ENCODE measurements around the gene TNRC6A.
A peak's percentile ranks its signal among the peaks of the same experiment; 100 is the strongest.
"Not testable (repeated sequence)": the region's sequence is repeated elsewhere in the genome, so short reads cannot be mapped to it uniquely, and the experiment has no call there.

The TNRC6A gene

GRCh38 chr16:24734382-24734781 is 4.9 kb downstream of the TNRC6A start:
- no peak for DNase-seq (ENCODE audit: low read depth)
- no peak overlapping the region for H3K4me3 ChIP-seq (ENCODE audit: low read length)
- TF ChIP-seq CTCF (conservative IDR thresholded peaks at IDR 0.05; ENCODE audit: low read depth, low read length): no peak

- DNase-seq (ENCODE audit: low read depth): no peak
- no peak overlapping the region for H3K4me3 ChIP-seq (ENCODE audit: low read length)
- TF ChIP-seq CTCF (conservative IDR thresholded peaks at IDR 0.05; ENCODE audit: low read depth, low read length): no peak
Observed at GRCh38 chr16:24736758-24737157, 7.3 kb downstream of the TNRC6A start.

GRCh38 chr16:24737391-24737871 is 8.0 kb downstream of the TNRC6A start:
- no peak overlapping the region for H3K4me3 ChIP-seq (ENCODE audit: low read length)
- TF ChIP-seq CTCF (conservative IDR thresholded peaks at IDR 0.05; ENCODE audit: low read depth, low read length): no peak
- DNase-seq (ENCODE audit: low read depth): peak; percentile 30

- DNase-seq (ENCODE audit: low read depth): no peak
- H3K4me3 ChIP-seq (ENCODE audit: low read length): no peak overlapping the region
- TF ChIP-seq CTCF (conservative IDR thresholded peaks at IDR 0.05; ENCODE audit: low read depth, low read length): no peak
Observed at GRCh38 chr16:24737916-24738594, 8.6 kb downstream of the TNRC6A start.

- no peak for DNase-seq (ENCODE audit: low read depth)
- TF ChIP-seq CTCF (conservative IDR thresholded peaks at IDR 0.05; ENCODE audit: low read depth, low read length): no peak
Observed at GRCh38 chr16:24738895-24739294, 9.4 kb downstream of the TNRC6A start.

GRCh38 chr16:24741862-24742261 is 12.4 kb downstream of the TNRC6A start:
- TF ChIP-seq CTCF (conservative IDR thresholded peaks at IDR 0.05; ENCODE audit: low read depth, low read length): no peak
- H3K4me3 ChIP-seq (ENCODE audit: low read length): no peak overlapping the region

More at GRCh38 chr16:24738895-24739294, 9.4 kb downstream of the TNRC6A start:
- no peak overlapping the region for H3K4me3 ChIP-seq (ENCODE audit: low read length)

GRCh38 chr16:24742610-24743009 is 13.2 kb downstream of the TNRC6A start:
- DNase-seq (ENCODE audit: low read depth); H3K4me3 ChIP-seq (ENCODE audit: low read length): not testable (repeated sequence)

More at GRCh38 chr16:24741862-24742261, 12.4 kb downstream of the TNRC6A start:
- no peak for DNase-seq (ENCODE audit: low read depth)

Data from retinal pigment epithelial cell (primary cell).